RWPE2 (cell line): ENCODE measurements around the gene PHF14.

Experiments used
- ATAC-seq: fragments of 200-7000 bp; cut with Tn5 transposase; 3 replicates; pipeline ENCODE4 v1.9.1; 2021; ENCODE audit warnings: low read depth
- DNase-seq: peaks from one replicate; pipeline ENCODE4 v3.0.0-alpha.2; 2020; ENCODE audit warnings: low spot score
- H3K27ac ChIP-seq: fragments of 450-650 bp; 2 replicates; pipeline ENCODE4 v1.5.1; 2017; ENCODE audit warnings: mild to moderate bottlenecking; ENCODE audit not compliant: poor library complexity, severe bottlenecking
- H3K27me3 ChIP-seq: fragments of 250-450 bp; sonication (Bioruptor Pico); 2 replicates; pipeline ENCODE4 v1.5.1; 2021; ENCODE audit warnings: mild to moderate bottlenecking, moderate library complexity; ENCODE audit not compliant: insufficient read depth, poor library complexity, severe bottlenecking
- H3K36me3 ChIP-seq: fragments of 250-450 bp; sonication (Bioruptor Pico); 2 replicates; pipeline ENCODE4 v1.5.1; 2020; ENCODE audit warnings: low read depth, mild to moderate bottlenecking, moderate library complexity
- H3K4me1 ChIP-seq: fragments of 250-450 bp; sonication (Bioruptor Pico); 2 replicates; pipeline ENCODE4 v1.5.1; 2021; ENCODE audit warnings: mild to moderate bottlenecking, moderate library complexity; ENCODE audit not compliant: insufficient read depth, poor library complexity, severe bottlenecking
- H3K4me3 ChIP-seq: fragments of 250-450 bp; sonication (Bioruptor Pico); 2 replicates; pipeline ENCODE4 v1.5.1; 2021; ENCODE audit warnings: mild to moderate bottlenecking, moderate library complexity; ENCODE audit not compliant: severe bottlenecking
- H3K9me3 ChIP-seq: fragments of 250-450 bp; sonication (Bioruptor Pico); 2 replicates; pipeline ENCODE4 v1.5.1; 2021; ENCODE audit warnings: mild to moderate bottlenecking, moderate library complexity; ENCODE audit not compliant: severe bottlenecking
- CTCF ChIP-seq: fragments of 450-650 bp; IDR thresholded peaks from one replicate; pipeline ENCODE4 v1.5.1; 2017; ENCODE audit warnings: mild to moderate bottlenecking, moderate library complexity; ENCODE audit not compliant: poor library complexity, severe bottlenecking

Gene PHF14

DNA sequence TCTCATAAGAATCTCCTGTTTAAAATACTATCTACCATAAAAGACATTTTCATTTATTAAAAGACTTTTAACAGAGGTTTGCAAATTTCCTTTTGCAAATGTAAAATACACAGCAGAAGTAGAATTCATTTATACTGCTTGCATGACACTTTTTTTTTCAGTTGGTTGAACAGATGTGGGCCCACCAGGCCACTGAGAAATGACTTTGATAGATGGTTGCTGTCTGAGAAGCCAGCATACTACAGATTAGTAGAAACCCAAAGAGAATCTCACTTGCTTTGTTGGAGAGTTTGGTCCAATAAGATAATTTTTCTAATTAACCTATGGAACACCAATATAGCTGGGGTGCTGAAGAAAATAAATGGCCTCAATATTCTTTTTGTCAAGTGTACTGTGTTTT lies 66.3 kb downstream of the PHF14 start:
- Histone ChIP-seq H3K36me3 (peaks cover 50% of the 10 kb centered on the region), H3K27ac (no peak overlapping the region), H3K27me3 (no peaks in the 10 kb centered on the region), H3K4me1 (no peaks in the 10 kb centered on the region), H3K9me3 (no peaks in the 10 kb centered on the region), H3K4me3 (no peak overlapping the region)
- ATAC-seq (no peak), DNase-seq (no peak)
- TF ChIP-seq CTCF: no peak

- Histone ChIP-seq H3K27me3 (no peaks in the 10 kb centered on the region), H3K36me3 (peaks cover 48% of the 10 kb centered on the region), H3K4me3 (no peak overlapping the region), H3K27ac (no peak overlapping the region), H3K9me3 (no peaks in the 10 kb centered on the region), H3K4me1 (no peaks in the 10 kb centered on the region)
- ATAC-seq: no peak
- no peak for TF ChIP-seq CTCF
- DNase-seq: no peak
These were observed 80.4 kb downstream of the PHF14 start for GRCh38 chr7:11054033-11054432.

GRCh38 chr7:11060893-11061292 lies 87.2 kb downstream of the PHF14 start:
- peaks cover 41% of the 10 kb centered on the region for H3K36me3 ChIP-seq

GRCh38 chr7:11062110-11062509 lies 88.4 kb downstream of the PHF14 start:
- Histone ChIP-seq H3K4me3 (no peak overlapping the region), H3K4me1 (no peaks in the 10 kb centered on the region), H3K27me3 (no peaks in the 10 kb centered on the region), H3K9me3 (no peaks in the 10 kb centered on the region), H3K36me3 (peaks cover 38% of the 10 kb centered on the region), H3K27ac (no peak overlapping the region)
- TF ChIP-seq CTCF: no peak
- ATAC-seq: no peak
- no peak for DNase-seq

More at GRCh38 chr7:11060893-11061292, 87.2 kb downstream of the PHF14 start:
- no peak for DNase-seq
- ATAC-seq: no peak
- H3K27ac ChIP-seq: no peak overlapping the region
- TF ChIP-seq CTCF: no peak
- no peaks in the 10 kb centered on the region for H3K4me1 ChIP-seq
- H3K9me3 ChIP-seq: no peaks in the 10 kb centered on the region
- no peak overlapping the region for H3K4me3 ChIP-seq
- H3K27me3 ChIP-seq: no peaks in the 10 kb centered on the region

GRCh38 chr7:11069591-11069990 lies 95.9 kb downstream of the PHF14 start:
- ATAC-seq (no peak), DNase-seq (no peak)
- H3K4me1 ChIP-seq: no peaks in the 10 kb centered on the region
- H3K9me3 ChIP-seq: no peaks in the 10 kb centered on the region
- no peak overlapping the region for H3K4me3 ChIP-seq
- H3K36me3 ChIP-seq: peaks cover 9% of the 10 kb centered on the region
- no peak for TF ChIP-seq CTCF
- no peaks in the 10 kb centered on the region for H3K27me3 ChIP-seq
- no peak overlapping the region for H3K27ac ChIP-seq
